HepG2 (cell line): ENCODE data around the gene VAMP8. TPM values are rescaled to one million over a fixed set of nuclear protein-coding genes. Genes with fewer than 3 reads are reported as not detected.

Experiments used
- ATF7-NPFF ChIP-seq: sonication (generic); formaldehyde crosslinking; IDR thresholded peaks from 2 replicates; pipeline ENCODE4 v1.8.1; 2023; ENCODE audit warnings: mild to moderate bottlenecking, low read depth, missing genetic modification reagents, moderate library complexity
- CHD4 ChIP-seq: fragments of 200-600 bp; sonication (generic); IDR thresholded peaks from 2 replicates; pipeline ENCODE4 v1.7.0; 2017; ENCODE audit warnings: mild to moderate bottlenecking, low read length, borderline replicate concordance
- HNRNPK ChIP-seq: fragments of 200-400 bp; formaldehyde crosslinking; IDR thresholded peaks from 2 replicates; pipeline ENCODE4 v1.6.1; 2018; ENCODE audit warnings: low read length, low read depth, moderate library complexity, mild to moderate bottlenecking; ENCODE audit not compliant: poor library complexity, severe bottlenecking
- JDP2 ChIP-seq: sonication (generic); formaldehyde crosslinking; IDR thresholded peaks from 2 replicates; pipeline ENCODE4 v1.8.1; 2022; ENCODE audit warnings: missing genetic modification reagents, borderline replicate concordance
- RFX3 ChIP-seq: IDR thresholded peaks from 2 replicates; pipeline ENCODE4 v1.6.1; 2016; ENCODE audit warnings: missing biosample characterization, missing genetic modification reagents
- SP1 ChIP-seq, 2 experiments: fragments of 450-650 bp in 1 of 2; sonication (generic) in 1 of 2; formaldehyde crosslinking in 1 of 2; IDR thresholded peaks; 2 replicates each; pipeline versions ENCODE4 v1.4.0 to v1.6.1; 2016 to 2020; ENCODE audit warnings: missing genetic modification reagents in 1 of 2
- TBX3 ChIP-seq: fragments of 450-650 bp; IDR thresholded peaks from 2 replicates; pipeline ENCODE4 v1.6.1; 2017; ENCODE audit warnings: antibody characterized with exemption, mild to moderate bottlenecking, inconsistent platforms, borderline replicate concordance
- ZMYM2 ChIP-seq: sonication (generic); formaldehyde crosslinking; IDR thresholded peaks from 2 replicates; pipeline ENCODE4 v1.8.0; 2022; ENCODE audit warnings: mild to moderate bottlenecking, missing genetic modification reagents
- ZNF552 ChIP-seq: sonication (generic); formaldehyde crosslinking; IDR thresholded peaks from 2 replicates; pipeline ENCODE4 v1.9.0; 2022; ENCODE audit warnings: missing genetic modification reagents, mild to moderate bottlenecking, borderline replicate concordance
- polyA plus RNA-seq, 8 experiments: library from polyadenylated mRNA; depleted of rRNA in 3 of 8; stranded (reverse) in 7 of 8; unstranded in 1 of 8; fragments of >200 nt; fragmentation: Illumina TruSeq in 4 of 8; extraction: Trizol in 4 of 8; gene quantifications; 2 replicates each; pipeline versions ENCODE4 v1.2.1 to v1.2.3, GENCODE V29; 2011 to 2016; ENCODE audit warnings: low read depth in 4 of 8, missing spikeins in 1 of 8, mixed read lengths in 1 of 8; ENCODE audit not compliant: insufficient read depth in 1 of 8
- total RNA-seq, 5 experiments: library from RNA; depleted of rRNA; stranded (reverse); fragments of >200 nt; fragmentation: Illumina TruSeq; extraction: Trizol; gene quantifications; 2 replicates each; pipeline ENCODE4 v1.2.3, GENCODE V29; 2016; ENCODE audit warnings: low read depth in 1 of 5
- TF ChIP-seq, protein P1 (sequence below): sonication (generic); formaldehyde crosslinking; IDR thresholded peaks from 2 replicates; pipeline ENCODE4 v1.4.0; 2020; ENCODE audit warnings: missing genetic modification reagents
- TF ChIP-seq, protein P2 (sequence below): sonication (generic); formaldehyde crosslinking; IDR thresholded peaks from 2 replicates; pipeline ENCODE4 v1.8.1; 2023; ENCODE audit warnings: mild to moderate bottlenecking, missing genetic modification reagents, borderline replicate concordance
- TF ChIP-seq, protein P3 (sequence below): sonication (generic); formaldehyde crosslinking; IDR thresholded peaks from 2 replicates; pipeline ENCODE4 v1.5.0; 2020; ENCODE audit warnings: mild to moderate bottlenecking, missing genetic modification reagents
- TF ChIP-seq, protein P4 (sequence below): sonication (generic); formaldehyde crosslinking; IDR thresholded peaks from 2 replicates; pipeline ENCODE4 v1.8.1; 2023; ENCODE audit warnings: missing genetic modification reagents, mild to moderate bottlenecking, borderline replicate concordance
- TF ChIP-seq, protein P5 (sequence below): sonication (generic); formaldehyde crosslinking; IDR thresholded peaks from 2 replicates; pipeline ENCODE4 v1.8.1; 2023; ENCODE audit warnings: mild to moderate bottlenecking, missing genetic modification reagents
- TF ChIP-seq, protein P6 (sequence below), 2 experiments: fragments of 450-650 bp in 1 of 2; sonication (generic) in 1 of 2; formaldehyde crosslinking; IDR thresholded peaks; 2 replicates each; pipeline versions ENCODE4 v1.5.0 to v1.8.0; 2020 to 2022; ENCODE audit warnings: mild to moderate bottlenecking in 1 of 2, missing genetic modification reagents in 1 of 2

VAMP8 gene
- total and polyA plus RNA-seq, 2 of the 13 experiments (the other 11 are each of a cell fraction or from before 2014, with no cell fraction given): 83.3 to 157 TPM

DNA sequence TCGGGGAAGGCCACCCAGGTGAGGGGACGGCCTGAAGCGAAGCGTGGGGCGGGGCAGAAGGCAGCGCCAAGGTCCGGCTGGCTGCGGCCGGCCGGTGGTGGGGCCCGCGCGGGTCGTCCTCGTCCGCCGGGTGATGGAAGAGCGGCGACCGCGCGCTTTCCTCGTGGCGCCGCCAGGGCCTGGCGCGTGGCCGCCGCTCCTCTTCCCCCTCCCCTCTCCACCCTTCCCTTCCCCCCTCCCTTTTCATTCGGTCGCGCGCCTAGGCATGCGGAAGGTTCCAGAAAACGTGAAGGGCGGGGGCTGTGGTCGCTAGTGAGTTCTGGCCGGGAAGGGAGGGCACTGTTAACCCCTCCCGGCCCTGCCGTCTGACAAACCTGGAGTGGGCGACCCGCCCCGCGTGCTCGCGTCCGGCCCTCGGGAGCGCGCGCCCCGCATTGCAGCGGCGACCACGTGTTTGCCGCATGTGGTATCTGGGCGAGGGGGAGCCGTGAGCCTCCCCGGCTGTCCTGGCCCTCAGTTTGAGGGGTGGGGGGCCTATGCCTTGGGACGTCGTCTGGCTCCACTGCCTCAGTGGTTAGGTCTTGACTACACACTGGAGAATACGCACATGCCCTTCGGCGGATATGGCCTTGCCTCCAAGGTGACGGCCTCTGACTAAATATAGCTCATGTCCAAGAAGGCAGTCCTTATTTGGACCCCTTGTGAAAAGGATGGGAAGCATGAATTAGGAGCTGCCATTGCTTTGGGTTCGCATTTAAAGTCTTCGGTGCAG lies 37.8 kb upstream of the VAMP8 start (continued):
- TF ChIP-seq, protein P1, sequence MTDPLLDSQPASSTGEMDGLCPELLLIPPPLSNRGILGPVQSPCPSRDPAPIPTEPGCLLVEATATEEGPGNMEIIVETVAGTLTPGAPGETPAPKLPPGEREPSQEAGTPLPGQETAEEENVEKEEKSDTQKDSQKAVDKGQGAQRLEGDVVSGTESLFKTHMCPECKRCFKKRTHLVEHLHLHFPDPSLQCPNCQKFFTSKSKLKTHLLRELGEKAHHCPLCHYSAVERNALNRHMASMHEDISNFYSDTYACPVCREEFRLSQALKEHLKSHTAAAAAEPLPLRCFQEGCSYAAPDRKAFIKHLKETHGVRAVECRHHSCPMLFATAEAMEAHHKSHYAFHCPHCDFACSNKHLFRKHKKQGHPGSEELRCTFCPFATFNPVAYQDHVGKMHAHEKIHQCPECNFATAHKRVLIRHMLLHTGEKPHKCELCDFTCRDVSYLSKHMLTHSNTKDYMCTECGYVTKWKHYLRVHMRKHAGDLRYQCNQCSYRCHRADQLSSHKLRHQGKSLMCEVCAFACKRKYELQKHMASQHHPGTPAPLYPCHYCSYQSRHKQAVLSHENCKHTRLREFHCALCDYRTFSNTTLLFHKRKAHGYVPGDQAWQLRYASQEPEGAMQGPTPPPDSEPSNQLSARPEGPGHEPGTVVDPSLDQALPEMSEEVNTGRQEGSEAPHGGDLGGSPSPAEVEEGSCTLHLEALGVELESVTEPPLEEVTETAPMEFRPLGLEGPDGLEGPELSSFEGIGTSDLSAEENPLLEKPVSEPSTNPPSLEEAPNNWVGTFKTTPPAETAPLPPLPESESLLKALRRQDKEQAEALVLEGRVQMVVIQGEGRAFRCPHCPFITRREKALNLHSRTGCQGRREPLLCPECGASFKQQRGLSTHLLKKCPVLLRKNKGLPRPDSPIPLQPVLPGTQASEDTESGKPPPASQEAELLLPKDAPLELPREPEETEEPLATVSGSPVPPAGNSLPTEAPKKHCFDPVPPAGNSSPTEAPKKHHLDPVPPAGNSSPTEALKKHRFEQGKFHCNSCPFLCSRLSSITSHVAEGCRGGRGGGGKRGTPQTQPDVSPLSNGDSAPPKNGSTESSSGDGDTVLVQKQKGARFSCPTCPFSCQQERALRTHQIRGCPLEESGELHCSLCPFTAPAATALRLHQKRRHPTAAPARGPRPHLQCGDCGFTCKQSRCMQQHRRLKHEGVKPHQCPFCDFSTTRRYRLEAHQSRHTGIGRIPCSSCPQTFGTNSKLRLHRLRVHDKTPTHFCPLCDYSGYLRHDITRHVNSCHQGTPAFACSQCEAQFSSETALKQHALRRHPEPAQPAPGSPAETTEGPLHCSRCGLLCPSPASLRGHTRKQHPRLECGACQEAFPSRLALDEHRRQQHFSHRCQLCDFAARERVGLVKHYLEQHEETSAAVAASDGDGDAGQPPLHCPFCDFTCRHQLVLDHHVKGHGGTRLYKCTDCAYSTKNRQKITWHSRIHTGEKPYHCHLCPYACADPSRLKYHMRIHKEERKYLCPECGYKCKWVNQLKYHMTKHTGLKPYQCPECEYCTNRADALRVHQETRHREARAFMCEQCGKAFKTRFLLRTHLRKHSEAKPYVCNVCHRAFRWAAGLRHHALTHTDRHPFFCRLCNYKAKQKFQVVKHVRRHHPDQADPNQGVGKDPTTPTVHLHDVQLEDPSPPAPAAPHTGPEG (CRISPR knock-in tag): peak; percentile 26; the same call in 1 of the 2 replicates
- TF ChIP-seq ZMYM2 (peak; percentile 81; the same call in 1 of the 2 replicates), HNRNPK (peak; percentile 100), JDP2 (CRISPR knock-in tag) (peak; percentile 56; the same call in 1 of the 2 replicates), TBX3 (no peak), RFX3 (CRISPR knock-in tag) (no peak), SP1 (IDR thresholded peaks at IDR 0.05) (no peak), SP1 (CRISPR knock-in tag; IDR thresholded peaks at IDR 0.05) (peak; percentile 47), ZNF552 (peak; percentile 69), ATF7-NPFF (peak; percentile 19), CHD4 (0 out of 2 replicates have a peak, but pooled peaks have one; percentile 51)
- TF ChIP-seq, protein P2, sequence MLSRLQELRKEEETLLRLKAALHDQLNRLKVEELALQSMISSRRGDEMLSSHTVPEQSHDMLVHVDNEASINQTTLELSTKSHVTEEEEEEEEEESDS: no peak; the same call in 1 of the 2 replicates
- TF ChIP-seq, protein P3, sequence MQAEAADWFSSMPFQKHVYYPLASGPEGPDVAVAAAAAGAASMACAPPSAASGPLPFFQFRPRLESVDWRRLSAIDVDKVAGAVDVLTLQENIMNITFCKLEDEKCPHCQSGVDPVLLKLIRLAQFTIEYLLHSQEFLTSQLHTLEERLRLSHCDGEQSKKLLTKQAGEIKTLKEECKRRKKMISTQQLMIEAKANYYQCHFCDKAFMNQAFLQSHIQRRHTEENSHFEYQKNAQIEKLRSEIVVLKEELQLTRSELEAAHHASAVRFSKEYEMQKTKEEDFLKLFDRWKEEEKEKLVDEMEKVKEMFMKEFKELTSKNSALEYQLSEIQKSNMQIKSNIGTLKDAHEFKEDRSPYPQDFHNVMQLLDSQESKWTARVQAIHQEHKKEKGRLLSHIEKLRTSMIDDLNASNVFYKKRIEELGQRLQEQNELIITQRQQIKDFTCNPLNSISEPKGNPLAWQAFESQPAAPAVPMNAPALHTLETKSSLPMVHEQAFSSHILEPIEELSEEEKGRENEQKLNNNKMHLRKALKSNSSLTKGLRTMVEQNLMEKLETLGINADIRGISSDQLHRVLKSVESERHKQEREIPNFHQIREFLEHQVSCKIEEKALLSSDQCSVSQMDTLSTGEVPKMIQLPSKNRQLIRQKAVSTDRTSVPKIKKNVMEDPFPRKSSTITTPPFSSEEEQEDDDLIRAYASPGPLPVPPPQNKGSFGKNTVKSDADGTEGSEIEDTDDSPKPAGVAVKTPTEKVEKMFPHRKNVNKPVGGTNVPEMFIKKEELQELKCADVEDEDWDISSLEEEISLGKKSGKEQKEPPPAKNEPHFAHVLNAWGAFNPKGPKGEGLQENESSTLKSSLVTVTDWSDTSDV: peak; percentile 83
- TF ChIP-seq, protein P4, sequence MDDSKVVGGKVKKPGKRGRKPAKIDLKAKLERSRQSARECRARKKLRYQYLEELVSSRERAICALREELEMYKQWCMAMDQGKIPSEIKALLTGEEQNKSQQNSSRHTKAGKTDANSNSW (CRISPR knock-in tag): no peak
- TF ChIP-seq, protein P5, sequence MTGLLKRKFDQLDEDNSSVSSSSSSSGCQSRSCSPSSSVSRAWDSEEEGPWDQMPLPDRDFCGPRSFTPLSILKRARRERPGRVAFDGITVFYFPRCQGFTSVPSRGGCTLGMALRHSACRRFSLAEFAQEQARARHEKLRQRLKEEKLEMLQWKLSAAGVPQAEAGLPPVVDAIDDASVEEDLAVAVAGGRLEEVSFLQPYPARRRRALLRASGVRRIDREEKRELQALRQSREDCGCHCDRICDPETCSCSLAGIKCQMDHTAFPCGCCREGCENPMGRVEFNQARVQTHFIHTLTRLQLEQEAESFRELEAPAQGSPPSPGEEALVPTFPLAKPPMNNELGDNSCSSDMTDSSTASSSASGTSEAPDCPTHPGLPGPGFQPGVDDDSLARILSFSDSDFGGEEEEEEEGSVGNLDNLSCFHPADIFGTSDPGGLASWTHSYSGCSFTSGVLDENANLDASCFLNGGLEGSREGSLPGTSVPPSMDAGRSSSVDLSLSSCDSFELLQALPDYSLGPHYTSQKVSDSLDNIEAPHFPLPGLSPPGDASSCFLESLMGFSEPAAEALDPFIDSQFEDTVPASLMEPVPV (CRISPR knock-in tag): peak; percentile 23; the same call in 1 of the 2 replicates
- TF ChIP-seq, protein P6, sequence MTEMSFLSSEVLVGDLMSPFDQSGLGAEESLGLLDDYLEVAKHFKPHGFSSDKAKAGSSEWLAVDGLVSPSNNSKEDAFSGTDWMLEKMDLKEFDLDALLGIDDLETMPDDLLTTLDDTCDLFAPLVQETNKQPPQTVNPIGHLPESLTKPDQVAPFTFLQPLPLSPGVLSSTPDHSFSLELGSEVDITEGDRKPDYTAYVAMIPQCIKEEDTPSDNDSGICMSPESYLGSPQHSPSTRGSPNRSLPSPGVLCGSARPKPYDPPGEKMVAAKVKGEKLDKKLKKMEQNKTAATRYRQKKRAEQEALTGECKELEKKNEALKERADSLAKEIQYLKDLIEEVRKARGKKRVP (CRISPR knock-in tag; IDR thresholded peaks at IDR 0.05): peak in 1 of 2 experiments; percentile 12; a peak in 1 of 4 replicates
